Astrocyte (in vitro differentiated cells and primary cell): ENCODE measurements around the gene CDKL2.

ENCODE experiments used
- EZH2 ChIP-seq: IDR thresholded peaks from 2 replicates; pipeline ENCODE4 v1.6.1; 2012; ENCODE audit warnings: mild to moderate bottlenecking, low read length, inconsistent platforms; ENCODE audit not compliant: insufficient read depth
- TF ChIP-seq, protein P1 (sequence below): IDR thresholded peaks from 2 replicates; pipeline ENCODE4 v1.5.1; 2011; ENCODE audit warnings: low read depth, mild to moderate bottlenecking, inconsistent platforms, low read length, moderate library complexity; ENCODE audit not compliant: insufficient read depth

DNA sequence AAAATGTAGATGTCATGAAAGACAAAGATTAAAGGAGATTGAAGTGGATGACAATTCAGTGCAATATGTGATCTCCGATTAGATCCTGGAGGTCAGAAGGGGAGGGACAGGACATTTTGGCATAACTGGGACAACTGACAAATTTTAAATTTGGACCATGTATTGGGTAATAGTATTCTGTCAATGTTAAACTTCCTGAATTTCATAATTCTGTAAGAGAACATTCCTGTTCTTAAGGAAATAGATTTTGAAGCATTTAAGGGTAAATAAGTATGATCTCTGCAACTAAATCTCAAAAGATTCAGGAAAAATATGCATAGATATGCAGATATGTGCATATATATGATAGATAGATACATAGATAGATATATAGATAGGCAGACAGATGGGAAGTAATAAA, 63.4 kb downstream of the CDKL2 start:
- no peak for TF ChIP-seq EZH2
- TF ChIP-seq, protein P1, sequence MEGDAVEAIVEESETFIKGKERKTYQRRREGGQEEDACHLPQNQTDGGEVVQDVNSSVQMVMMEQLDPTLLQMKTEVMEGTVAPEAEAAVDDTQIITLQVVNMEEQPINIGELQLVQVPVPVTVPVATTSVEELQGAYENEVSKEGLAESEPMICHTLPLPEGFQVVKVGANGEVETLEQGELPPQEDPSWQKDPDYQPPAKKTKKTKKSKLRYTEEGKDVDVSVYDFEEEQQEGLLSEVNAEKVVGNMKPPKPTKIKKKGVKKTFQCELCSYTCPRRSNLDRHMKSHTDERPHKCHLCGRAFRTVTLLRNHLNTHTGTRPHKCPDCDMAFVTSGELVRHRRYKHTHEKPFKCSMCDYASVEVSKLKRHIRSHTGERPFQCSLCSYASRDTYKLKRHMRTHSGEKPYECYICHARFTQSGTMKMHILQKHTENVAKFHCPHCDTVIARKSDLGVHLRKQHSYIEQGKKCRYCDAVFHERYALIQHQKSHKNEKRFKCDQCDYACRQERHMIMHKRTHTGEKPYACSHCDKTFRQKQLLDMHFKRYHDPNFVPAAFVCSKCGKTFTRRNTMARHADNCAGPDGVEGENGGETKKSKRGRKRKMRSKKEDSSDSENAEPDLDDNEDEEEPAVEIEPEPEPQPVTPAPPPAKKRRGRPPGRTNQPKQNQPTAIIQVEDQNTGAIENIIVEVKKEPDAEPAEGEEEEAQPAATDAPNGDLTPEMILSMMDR, result no peak
